ENCODE data around the gene KRTAP12-1. TPM values are rescaled to one million over a fixed set of nuclear protein-coding genes. Genes with fewer than 3 reads are reported as not detected.

KRTAP12-1 gene
- total and polyA plus RNA-seq, 2 donors (not counting 1 experiment from before 2014, with no cell fraction given): not detected

DNA sequence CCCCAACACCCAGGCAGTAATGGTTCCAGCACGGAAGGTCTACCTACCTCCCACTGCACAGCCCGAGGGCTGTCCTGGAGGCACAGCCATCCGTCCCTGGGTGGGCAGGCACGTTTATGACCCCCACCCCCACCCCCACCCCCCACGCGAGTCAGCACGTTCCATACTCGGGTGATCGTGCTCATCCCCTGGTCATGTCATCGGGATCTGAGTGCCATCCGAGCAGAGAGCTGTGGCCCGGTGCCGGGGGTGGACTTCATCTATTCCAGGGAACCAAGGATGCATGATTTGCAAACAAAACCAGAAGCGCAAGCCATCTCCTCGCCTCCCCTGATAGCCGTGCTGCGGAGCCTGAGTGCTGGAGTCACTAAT is 28.3 kb upstream of the KRTAP12-1 start:
- Histone ChIP-seq H3K27ac (ENCODE audit: low read length in 2 of 2) (no peak overlapping the region), H3K9ac (ENCODE audit: low read length) (no peak overlapping the region), H3K79me2 (ENCODE audit: control insufficient read depth, insufficient read depth, low read length) (no peaks in the 10 kb centered on the region), H3K27me3 (replicated peaks in 1 of 4; ENCODE audit: control extremely low read depth in 1 of 4, control insufficient read depth in 3 of 4, insufficient read depth in 4 of 4, low read length in 3 of 4) (peaks cover 0 to 77% (median 46%) of the 10 kb centered on the region in 4 experiments), H3K36me3 (replicated peaks in 1 of 2; ENCODE audit: control extremely low read depth in 1 of 2, control insufficient read depth in 1 of 2, extremely low read depth in 1 of 2, insufficient read depth in 2 of 2, low read length in 1 of 2) (no peaks in the 10 kb centered on the region), H3K4me2 (replicated peaks; ENCODE audit: low read depth, low read length, poor library complexity, severe bottlenecking) (no peak overlapping the region), H2AFZ (ENCODE audit: insufficient read depth, low read depth, low read length, poor library complexity, severe bottlenecking) (no peak overlapping the region), H3K9me3 (ENCODE audit: control extremely low read depth in 1 of 3, control insufficient read depth in 2 of 3, insufficient read depth in 1 of 3, low read length in 2 of 3) (peaks cover 0 to 16% (median 5%) of the 10 kb centered on the region in 3 donors), H3K4me3 (ENCODE audit: control extremely low read depth in 1 of 5, extremely low read depth in 1 of 5, insufficient read depth in 1 of 5, low read depth in 2 of 5, low read length in 4 of 5) (no peak overlapping the region), H4K20me1 (ENCODE audit: control insufficient read depth, insufficient read depth, low read length, poor library complexity, severe bottlenecking) (no peaks in the 10 kb centered on the region), H3K4me1 (ENCODE audit: control insufficient read depth in 2 of 2, insufficient read depth in 2 of 2, low read length in 2 of 2) (peaks cover 6 to 9% of the 10 kb centered on the region in 2 donors)
- Mint-ChIP-seq H3K27me3 (peaks cover 62% of the 10 kb centered on the region), H3K27ac (no peak overlapping the region), H3K9me3 (ENCODE audit: insufficient read depth) (peaks cover 4% of the 10 kb centered on the region), H3K4me1 (peaks cover 7% of the 10 kb centered on the region), H3K4me3 (no peak overlapping the region)
- ChIA-PET CTCF (interaction anchor here (0.6 kb wide), 1 partner anchor 14 kb away, joined by 3 read pairs; no protein-coding TSS in a partner anchor), POLR2A (no interaction called here)
- WGBS (ENCODE audit: insufficient coverage): 6% methylated on average over 15 of the region's 17 CpGs
- no peak for ATAC-seq (ENCODE audit: low read depth)
- DNase-seq: no peak
- intact Hi-C loops (cut with micrococcal nuclease): no loop called here
- no peak for TF ChIP-seq EZH2 (IDR thresholded peaks at IDR 0.05; ENCODE audit: borderline replicate concordance, insufficient read depth, low read depth, low read length, poor library complexity, severe bottlenecking)
- TF ChIP-seq, protein P1, sequence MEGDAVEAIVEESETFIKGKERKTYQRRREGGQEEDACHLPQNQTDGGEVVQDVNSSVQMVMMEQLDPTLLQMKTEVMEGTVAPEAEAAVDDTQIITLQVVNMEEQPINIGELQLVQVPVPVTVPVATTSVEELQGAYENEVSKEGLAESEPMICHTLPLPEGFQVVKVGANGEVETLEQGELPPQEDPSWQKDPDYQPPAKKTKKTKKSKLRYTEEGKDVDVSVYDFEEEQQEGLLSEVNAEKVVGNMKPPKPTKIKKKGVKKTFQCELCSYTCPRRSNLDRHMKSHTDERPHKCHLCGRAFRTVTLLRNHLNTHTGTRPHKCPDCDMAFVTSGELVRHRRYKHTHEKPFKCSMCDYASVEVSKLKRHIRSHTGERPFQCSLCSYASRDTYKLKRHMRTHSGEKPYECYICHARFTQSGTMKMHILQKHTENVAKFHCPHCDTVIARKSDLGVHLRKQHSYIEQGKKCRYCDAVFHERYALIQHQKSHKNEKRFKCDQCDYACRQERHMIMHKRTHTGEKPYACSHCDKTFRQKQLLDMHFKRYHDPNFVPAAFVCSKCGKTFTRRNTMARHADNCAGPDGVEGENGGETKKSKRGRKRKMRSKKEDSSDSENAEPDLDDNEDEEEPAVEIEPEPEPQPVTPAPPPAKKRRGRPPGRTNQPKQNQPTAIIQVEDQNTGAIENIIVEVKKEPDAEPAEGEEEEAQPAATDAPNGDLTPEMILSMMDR (IDR thresholded peaks at IDR 0.05): no peak

GRCh38 chr21:44709426-44710293 is 27.7 kb upstream of the KRTAP12-1 start:
- POLR2A ChIA-PET: no interaction called here
- H3K9me3 ChIP-seq (ENCODE audit: control extremely low read depth in 1 of 3, control insufficient read depth in 2 of 3, insufficient read depth in 1 of 3, low read length in 2 of 3): peaks cover 0 to 18% (median 7%) of the 10 kb centered on the region in 3 donors
- ATAC-seq (ENCODE audit: low read depth): no peak
- WGBS (ENCODE audit: insufficient coverage): 9% methylated on average over 42 of the region's 45 CpGs
- Mint-ChIP-seq H3K4me1 (peaks cover 3% of the 10 kb centered on the region), H3K9me3 (ENCODE audit: insufficient read depth) (peaks cover 4% of the 10 kb centered on the region), H3K27ac (no peak overlapping the region), H3K27me3 (peaks cover 61% of the 10 kb centered on the region), H3K4me3 (no peak overlapping the region)
- no peak for DNase-seq
- no peak overlapping the region for H2AFZ ChIP-seq (ENCODE audit: insufficient read depth, low read depth, low read length, poor library complexity, severe bottlenecking)
- no peak overlapping the region for H3K27ac ChIP-seq (ENCODE audit: low read length in 2 of 2)
- no peaks in the 10 kb centered on the region for H3K79me2 ChIP-seq (ENCODE audit: control insufficient read depth, insufficient read depth, low read length)
- peaks cover 6 to 9% of the 10 kb centered on the region in 2 donors for H3K4me1 ChIP-seq (ENCODE audit: control insufficient read depth in 2 of 2, insufficient read depth in 2 of 2, low read length in 2 of 2)
- H4K20me1 ChIP-seq (ENCODE audit: control insufficient read depth, insufficient read depth, low read length, poor library complexity, severe bottlenecking): no peaks in the 10 kb centered on the region
- intact Hi-C loops (cut with micrococcal nuclease): no loop called here
- H3K4me2 ChIP-seq (replicated peaks; ENCODE audit: low read depth, low read length, poor library complexity, severe bottlenecking): no peak overlapping the region
- H3K27me3 ChIP-seq (replicated peaks in 1 of 4; ENCODE audit: control extremely low read depth in 1 of 4, control insufficient read depth in 3 of 4, insufficient read depth in 4 of 4, low read length in 3 of 4): peaks cover 0 to 75% (median 44%) of the 10 kb centered on the region in 4 experiments
- CTCF ChIA-PET: no interaction called here
- H3K9ac ChIP-seq (ENCODE audit: low read length): no peak overlapping the region
- TF ChIP-seq EZH2 (IDR thresholded peaks at IDR 0.05; ENCODE audit: borderline replicate concordance, insufficient read depth, low read depth, low read length, poor library complexity, severe bottlenecking): no peak
- TF ChIP-seq, protein P1 (IDR thresholded peaks at IDR 0.05): no peak
- no peak overlapping the region for H3K4me3 ChIP-seq (ENCODE audit: control extremely low read depth in 1 of 5, extremely low read depth in 1 of 5, insufficient read depth in 1 of 5, low read depth in 2 of 5, low read length in 4 of 5)
- no peaks in the 10 kb centered on the region for H3K36me3 ChIP-seq (replicated peaks in 1 of 2; ENCODE audit: control extremely low read depth in 1 of 2, control insufficient read depth in 1 of 2, extremely low read depth in 1 of 2, insufficient read depth in 2 of 2, low read length in 1 of 2)
